ENCODE results near the gene ATP8B3.
A peak's percentile ranks its signal among the peaks of the same experiment; 100 is the strongest.

ATP8B3 gene

DNA sequence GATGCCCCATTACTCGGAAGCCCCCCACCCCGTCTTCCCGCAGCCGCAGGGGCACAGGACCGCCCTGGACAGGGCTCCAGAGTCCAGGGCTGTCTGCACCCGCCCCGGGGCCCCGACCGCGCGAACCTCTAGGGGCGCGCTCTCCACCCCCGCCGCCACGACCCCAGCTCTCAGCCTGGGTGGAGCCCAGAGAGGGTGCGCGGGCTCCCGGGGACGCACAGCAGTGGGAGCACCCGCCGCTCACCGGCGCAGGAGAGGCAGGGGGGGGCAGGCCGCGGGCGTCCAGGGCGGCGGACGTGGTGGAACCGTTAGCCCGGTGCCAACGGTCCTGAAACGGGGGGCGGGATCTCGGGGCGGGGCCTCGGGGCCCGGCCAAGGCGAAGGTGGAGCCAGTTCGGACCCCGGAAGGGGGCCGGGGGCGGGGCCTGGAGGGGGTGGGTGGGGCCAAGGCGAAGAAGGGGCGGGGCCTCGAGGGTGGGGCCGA, at the start of gene ATP8B3:
TSS of gene ATP8B3 (minus strand) at position 335 of the 484 bp plus-strand sequence. CDS start 540 bp downstream, outside the sequence.
- DNase-seq (ENCODE audit: low read depth): peak; percentile 57

GRCh38 chr19:1861599-1862031, 49.5 kb upstream of the ATP8B3 start:
- no peak for DNase-seq (ENCODE audit: low read depth)

GRCh38 chr19:1860821-1861598, 48.9 kb upstream of the ATP8B3 start:
- DNase-seq (ENCODE audit: low read depth): no peak

GRCh38 chr19:1860042-1860775, 48.1 kb upstream of the ATP8B3 start:
- DNase-seq (ENCODE audit: low read depth): no peak

DNA sequence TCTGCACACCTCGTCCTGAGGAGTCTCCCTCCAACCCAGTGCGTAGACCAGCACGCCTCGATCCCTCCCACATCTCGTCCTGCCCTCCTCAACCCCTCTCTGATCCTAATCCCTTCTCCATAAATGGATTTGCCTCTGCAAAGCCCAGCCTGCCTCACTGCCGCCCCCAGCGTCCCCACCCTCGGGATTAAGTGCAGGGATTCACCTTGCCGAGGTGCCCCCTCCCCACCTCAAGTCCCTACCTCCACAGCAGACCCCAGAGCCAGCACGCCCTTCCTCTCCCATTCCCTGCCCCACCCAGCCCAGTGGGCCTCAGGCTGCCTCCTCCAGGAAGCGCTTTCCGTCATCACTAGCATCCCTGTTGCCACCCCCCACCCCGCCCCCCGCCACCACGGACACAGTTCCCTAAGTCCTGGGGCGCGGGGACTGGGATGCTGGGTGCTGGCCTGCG, 47.3 kb upstream of the ATP8B3 start:
- DNase-seq (ENCODE audit: low read depth): no peak

GRCh38 chr19:1858412-1859081, 46.5 kb upstream of the ATP8B3 start:
- DNase-seq (ENCODE audit: low read depth): no peak

GRCh38 chr19:1857648-1858326, 45.7 kb upstream of the ATP8B3 start:
- no peak for DNase-seq (ENCODE audit: low read depth)

GRCh38 chr19:1856698-1857603, 44.9 kb upstream of the ATP8B3 start:
- no peak for DNase-seq (ENCODE audit: low read depth)

- no peak for DNase-seq (ENCODE audit: low read depth)
These were observed 44.2 kb upstream of the ATP8B3 start for GRCh38 chr19:1856345-1856697.

DNA sequence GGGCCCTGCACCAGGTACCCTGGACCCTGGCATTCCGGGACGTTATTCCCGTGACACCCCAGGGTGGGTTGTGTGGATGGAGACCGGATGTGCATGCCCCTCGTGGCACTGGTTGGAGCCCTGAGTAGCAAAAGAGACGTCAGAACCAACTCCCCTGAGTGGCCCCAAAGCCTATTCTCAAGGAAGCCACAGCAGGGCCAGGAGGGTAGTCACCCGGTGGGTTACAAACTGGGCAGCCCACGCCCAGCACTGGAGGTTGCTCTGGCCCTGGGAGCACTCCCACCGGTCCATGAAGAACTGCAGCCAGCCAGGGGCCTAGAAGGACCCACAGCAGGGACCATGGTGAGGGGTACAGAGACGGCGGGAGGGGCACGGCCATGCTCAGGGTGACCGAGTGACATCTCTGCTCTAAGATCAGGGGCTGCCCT, 43.8 kb upstream of the ATP8B3 start:
- DNase-seq (ENCODE audit: low read depth): no peak

- peak; percentile 56 for DNase-seq (ENCODE audit: low read depth)
These were observed 43.2 kb upstream of the ATP8B3 start for GRCh38 chr19:1855040-1855827.

- no peak for DNase-seq (ENCODE audit: low read depth)
These were observed 42.5 kb upstream of the ATP8B3 start for GRCh38 chr19:1854542-1855039.

- no peak for DNase-seq (ENCODE audit: low read depth)
These were observed 42.0 kb upstream of the ATP8B3 start for GRCh38 chr19:1854039-1854541.

DNA sequence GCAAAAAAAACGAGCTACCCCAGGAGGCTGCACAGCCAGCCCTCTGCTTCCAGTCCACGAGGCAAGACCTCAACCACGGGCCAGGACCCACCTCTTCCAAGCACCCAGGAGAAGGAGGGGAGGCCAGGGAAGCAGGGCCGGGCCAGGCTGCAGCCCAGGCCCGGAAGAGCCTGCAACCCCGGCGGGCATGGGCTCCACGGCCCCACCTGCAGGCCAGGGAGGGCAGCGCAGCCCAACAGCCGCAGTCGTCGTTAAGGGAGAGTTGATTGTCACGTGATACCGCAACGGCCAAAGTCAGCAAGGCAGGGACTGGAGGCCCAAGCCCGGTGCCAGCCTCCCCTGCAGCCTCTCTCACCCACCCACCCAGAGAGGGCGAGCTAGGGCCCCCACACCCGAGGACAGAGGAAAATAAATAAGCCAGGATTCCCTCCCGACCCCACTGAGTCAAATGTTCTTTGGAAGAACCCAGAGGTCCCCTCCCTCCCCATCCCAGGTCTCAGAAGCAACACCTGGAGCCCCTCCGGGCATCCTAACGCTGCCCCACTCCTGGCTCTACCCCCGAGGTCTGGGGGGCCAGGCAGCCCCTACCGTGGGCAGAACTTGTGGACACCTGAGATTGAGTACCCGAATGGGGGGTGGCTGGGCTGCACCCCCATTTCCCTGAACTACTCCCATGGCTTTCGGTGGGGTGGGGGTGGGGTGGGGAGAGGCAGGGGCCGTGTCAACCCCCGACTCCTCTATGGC, 41.4 kb upstream of the ATP8B3 start:
- peak; percentile 62 for DNase-seq (ENCODE audit: low read depth)

DNA sequence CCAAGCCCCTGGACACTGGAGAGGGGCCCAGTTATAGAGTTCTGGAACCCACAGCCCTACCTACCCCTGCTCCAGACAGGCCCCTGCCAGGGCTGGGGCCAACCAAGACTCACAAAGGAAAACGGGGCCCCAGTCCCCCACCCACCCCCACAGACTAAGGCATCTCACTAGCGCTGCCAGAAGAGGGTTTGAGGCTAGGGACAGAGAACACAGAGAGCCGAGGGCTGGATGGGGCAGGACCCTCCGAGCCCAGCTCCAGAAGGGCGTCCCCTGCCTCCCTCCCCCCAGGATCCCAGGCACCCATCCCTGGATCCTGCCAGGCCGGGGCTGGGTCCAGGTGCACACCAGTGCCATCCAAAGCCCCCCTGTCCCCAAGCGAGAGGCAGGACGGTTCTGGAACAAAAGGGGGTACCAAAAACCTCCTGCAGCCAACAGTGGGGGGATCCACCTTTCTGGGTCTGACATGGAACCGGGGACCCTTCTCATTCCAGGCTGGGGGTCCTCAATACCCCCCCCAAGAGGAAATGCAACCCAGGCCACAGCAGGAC, 40.6 kb upstream of the ATP8B3 start:
- no peak for DNase-seq (ENCODE audit: low read depth)

DNA sequence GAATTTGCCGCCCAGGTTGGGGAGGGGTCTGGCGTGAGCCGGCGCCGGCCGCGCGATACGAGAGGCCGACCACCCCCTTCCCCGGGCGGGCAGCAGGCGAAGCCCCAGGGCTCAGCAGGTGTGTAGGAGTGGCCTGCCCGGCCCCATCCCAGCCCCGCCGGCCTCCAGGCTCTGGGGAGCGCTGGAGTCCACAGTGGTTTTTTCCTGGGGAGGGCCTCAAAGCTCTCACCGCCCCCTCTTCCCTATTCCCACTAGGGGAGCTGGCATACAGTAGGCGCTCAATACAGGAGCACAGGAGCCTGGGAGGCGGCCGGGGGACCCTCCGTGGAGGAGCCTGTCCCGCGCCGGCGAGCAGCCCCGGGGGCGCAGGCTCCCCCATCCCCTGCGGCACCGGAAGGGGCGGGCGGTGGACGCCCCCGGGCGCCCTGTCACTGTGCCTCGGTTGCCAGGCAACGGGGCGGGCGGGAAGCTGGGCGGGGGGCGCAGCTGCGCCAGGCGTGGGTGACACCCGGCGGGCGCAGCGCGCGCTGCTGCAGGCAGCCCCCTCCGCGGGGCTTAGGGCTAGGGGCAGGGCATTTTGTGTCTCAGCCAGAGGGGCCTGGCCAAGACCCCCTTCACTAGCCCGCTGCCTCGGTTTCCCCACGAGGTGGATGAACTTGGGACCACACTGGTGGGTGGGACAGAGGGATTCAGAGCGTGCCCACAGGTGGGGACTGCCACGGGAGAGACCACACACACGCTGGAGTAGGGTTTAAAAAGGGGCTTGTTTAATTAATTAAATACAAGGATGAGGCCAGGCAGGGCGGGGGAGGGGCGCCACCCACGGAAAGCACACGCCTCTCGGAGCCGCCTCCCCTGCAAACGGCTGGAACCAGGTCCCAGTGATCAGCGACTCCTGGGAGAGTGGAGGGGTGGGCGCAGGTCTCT, 39.8 kb upstream of the ATP8B3 start:
- DNase-seq (ENCODE audit: low read depth): no peak

DNA sequence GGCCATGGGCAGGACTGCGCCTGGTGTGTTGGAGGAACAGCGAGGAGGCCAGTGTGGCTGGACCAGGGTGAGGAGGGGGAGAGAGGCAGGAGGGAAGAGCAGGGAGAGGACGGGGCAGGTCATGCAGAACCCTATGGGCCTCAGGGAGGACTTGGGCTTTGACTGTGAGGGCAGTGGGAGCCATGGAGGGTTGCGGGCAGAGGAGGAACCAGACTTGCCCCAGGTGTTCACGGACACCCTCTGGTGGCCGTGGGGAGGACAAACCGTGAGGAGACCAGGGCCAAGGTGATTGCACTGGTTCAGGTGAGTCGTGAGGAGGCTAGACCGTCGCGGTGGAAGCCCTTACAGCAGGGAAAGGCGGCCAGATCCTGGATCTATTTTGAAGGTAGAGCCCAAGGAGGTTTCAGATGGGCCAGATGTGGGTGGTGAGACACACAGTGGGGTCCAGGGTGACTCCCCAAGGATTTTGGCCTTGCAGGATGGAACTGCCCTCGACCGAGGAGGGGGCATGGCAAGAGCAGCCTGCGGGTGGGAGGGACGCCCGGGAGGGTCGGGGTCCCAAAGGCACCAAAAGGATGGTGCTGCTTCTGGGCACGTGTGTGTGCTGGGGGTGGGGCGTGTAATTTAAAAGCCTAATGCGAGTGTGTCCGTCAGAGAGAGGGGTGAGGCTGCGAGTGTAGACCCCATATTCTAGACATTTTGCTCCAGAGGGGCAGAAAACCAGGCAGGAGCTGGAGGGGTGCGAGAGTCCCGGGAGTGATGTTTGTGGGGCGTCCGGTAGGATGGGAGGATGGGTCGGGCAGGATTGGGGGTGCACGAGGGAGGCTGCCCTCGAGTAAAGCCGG, 39.0 kb upstream of the ATP8B3 start:
- DNase-seq (ENCODE audit: low read depth): no peak

Measured in activated gamma-delta T cell treated with anti-CD3 and anti-CD28 coated beads, Interleukin-2, amount 50 U/mL, for 16 hours (primary cell).